Activated CD4-positive, alpha-beta T cell treated with anti-CD3 and anti-CD28 coated beads, Interleukin-2, Interleukin-4, amounts not matched to agents 100 ng/mL and 50 ng/mL, durations not matched to agents 16 hours and 8 hours (primary cell): ENCODE results near the gene MGLL.
A peak's percentile ranks its signal among the peaks of the same experiment; 100 is the strongest.

Experiments used
- DNase-seq: peaks from one replicate; pipeline ENCODE4 v3.0.0-alpha.2; 2020; ENCODE audit warnings: low spot score

Gene MGLL

GRCh38 chr3:127772827-127773751, 49.2 kb downstream of the MGLL start:
- no peak for DNase-seq

- DNase-seq, result no peak
Measured at GRCh38 chr3:127772273-127772672, 50.0 kb downstream of the MGLL start.

- no peak for DNase-seq
Measured at GRCh38 chr3:127771746-127772145, 50.6 kb downstream of the MGLL start.

- no peak for DNase-seq
Measured at GRCh38 chr3:127770671-127771355, 51.5 kb downstream of the MGLL start.

GRCh38 chr3:127769284-127770081, 52.8 kb downstream of the MGLL start:
- DNase-seq, result no peak

GRCh38 chr3:127768346-127769008, 53.8 kb downstream of the MGLL start:
- no peak for DNase-seq

GRCh38 chr3:127767126-127767525, 55.2 kb downstream of the MGLL start:
- no peak for DNase-seq

- no peak for DNase-seq
Measured at GRCh38 chr3:127765735-127766134, 56.6 kb downstream of the MGLL start.

- peak; percentile 27 for DNase-seq
Measured at GRCh38 chr3:127764841-127765362, 57.4 kb downstream of the MGLL start.

- no peak for DNase-seq
Measured at GRCh38 chr3:127764301-127764700, 58.0 kb downstream of the MGLL start.

DNA sequence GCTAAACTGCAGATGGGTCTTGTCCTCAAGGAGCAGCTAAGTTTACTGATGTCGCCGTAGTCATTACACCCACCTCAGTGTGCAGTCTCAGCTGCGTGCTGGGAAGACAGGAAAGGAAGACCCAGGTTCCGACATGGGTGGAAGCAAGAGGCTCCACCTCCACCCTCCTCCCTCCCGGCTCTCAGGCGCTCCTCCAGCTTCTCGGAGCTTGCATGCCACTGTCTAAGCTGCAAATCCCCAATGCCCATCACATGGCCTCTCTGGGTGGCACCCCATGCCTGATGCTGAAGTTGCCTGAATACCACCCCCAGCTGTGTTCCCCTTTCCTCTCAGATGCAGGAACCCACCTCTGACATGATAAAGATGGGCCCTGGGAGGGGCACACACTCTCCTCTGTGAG, 58.5 kb downstream of the MGLL start:
- no peak for DNase-seq

- DNase-seq, result no peak
Measured at GRCh38 chr3:127763337-127763736, 59.0 kb downstream of the MGLL start.

DNA sequence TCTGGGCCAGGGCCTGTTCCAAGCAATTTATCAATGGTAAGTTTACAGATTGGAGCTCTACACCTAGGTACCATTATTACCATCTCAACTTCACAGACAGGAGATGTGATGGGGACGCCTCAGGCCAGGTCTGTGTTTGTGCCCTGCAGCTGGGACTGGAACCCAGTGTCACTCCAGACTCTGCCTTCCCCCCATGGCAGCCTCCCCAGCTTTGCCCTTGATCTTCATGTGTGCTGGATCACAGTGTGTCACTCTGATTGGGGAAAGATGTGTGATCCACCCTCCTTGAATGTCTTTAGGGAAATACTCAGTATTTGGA, 59.6 kb downstream of the MGLL start:
- DNase-seq, result no peak

DNA sequence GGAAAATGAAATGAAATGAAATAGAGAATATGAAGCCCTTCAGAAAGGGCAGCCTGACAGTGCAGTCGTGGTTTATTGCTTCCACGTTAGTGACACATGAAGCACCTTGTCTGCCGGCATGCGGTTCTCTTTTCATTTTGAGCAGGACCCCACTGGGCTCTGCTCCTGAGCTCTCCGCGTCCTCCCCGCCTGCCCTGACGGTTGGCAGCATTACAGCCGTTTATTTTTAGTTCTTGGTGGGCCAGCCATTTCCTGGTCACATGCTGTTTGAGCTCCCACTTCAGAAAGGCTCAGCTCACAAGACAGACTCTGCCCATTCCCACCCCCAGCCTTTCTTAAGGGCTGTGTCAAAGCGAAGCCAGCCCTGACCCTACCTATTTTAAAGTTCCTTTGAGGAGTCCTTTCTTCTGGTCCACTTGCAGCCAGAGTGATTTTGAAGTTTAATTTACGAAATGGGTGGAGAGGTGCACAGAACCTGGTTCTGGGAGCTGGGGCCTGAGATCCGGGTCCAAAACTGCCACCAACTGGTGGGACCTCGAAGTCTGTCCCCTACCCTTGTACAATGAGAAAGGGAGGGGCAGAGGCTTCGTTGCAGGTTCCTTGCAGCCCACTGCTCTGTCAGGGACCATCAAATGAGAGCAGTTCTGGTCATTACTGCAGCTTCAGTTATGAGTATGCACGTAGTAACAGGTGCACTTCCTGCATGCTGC, 60.1 kb downstream of the MGLL start:
- DNase-seq, result peak; percentile 22

- no peak for DNase-seq
Measured at GRCh38 chr3:127761441-127761801, 60.9 kb downstream of the MGLL start.

DNA sequence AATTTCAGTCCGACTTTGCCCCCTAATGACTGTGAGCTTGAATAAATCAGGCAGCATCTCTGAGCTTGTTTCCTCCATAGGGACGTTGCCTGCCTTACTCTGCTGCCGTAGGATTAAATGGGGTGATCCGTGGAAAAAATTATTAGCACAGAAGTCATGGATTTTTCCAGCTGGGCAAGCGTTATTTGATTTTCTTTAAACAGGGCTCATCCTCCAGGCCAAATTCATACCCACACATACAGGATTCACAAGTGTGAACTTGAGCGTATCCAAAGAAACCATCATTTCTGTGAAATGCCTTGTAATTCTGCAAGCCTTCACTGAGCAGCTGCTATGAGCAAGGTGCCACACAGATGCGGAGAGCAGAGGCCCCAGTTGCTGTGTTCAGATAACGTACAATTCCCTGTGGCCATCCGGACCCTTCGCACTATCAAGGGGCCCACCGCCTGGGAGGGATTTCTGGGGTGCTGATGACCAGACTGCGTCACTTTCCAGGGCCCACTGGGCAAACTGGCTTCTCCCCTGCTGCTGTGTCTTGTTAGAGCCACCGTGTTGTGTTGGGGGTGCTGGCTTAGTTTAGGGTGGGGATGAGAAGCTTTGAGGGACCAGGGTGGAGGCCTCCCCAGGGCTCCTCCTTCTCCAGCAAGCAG, 61.4 kb downstream of the MGLL start:
- no peak for DNase-seq

- no peak for DNase-seq
Measured at GRCh38 chr3:127760361-127760760, 62.0 kb downstream of the MGLL start.

DNA sequence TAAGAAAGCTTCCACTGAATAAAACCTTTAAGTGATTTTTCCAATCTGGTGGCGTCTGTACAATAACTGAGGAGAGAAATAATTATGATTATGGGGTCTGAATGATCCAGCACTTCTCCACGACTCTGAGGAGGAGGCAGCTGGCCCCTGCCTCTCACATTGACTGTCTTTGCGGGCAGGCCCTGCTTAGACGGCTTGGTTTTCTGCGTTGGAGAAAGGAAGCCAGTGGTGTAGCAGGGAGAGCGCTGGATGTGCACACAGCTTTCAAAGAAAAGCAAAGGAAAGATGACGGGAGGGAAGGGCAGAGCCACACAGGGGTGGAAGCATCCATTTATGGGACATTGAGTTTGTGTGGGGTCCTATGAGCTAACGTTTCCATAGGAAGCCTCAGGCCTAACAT, 62.5 kb downstream of the MGLL start:
- DNase-seq, result no peak

DNA sequence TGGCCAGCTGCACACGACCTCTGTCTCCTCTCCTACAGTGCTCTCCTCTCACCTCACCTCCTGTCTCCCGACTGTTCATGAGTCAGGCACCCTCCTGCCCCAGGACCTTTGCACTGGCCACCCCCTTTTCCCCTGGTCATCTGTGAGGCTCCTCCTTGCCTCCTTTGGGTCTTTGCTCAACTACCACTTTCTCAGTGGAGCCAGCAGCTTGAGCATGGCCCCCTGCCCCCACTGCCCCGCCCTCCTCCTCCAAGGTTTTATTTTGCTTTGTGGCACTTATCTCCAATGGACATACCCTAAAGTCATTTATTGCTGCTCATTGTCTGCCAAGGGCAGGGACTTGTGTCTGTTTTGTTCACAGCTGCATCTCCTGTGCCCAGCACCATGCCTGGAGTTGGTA, 64.3 kb downstream of the MGLL start:
- no peak for DNase-seq

GRCh38 chr3:127755305-127755681, 67.0 kb downstream of the MGLL start:
- DNase-seq, result no peak
